Hindlimb muscle (tissue), 1 donor: ENCODE measurements around the gene SLC27A4. TPM values are rescaled to one million over a fixed set of nuclear protein-coding genes. Genes with fewer than 3 reads are reported as not detected.

ENCODE experiments used
- DNase-seq: peaks from one replicate; pipeline ENCODE4 v3.0.0-alpha.2; 2013
- polyA plus RNA-seq: library from polyadenylated mRNA; unstranded; fragments of 120-200 nt; gene quantifications from one replicate; pipeline ENCODE4 v1.2.1, GENCODE V29; 2013; ENCODE audit not compliant: insufficient read length

Gene SLC27A4
- polyA plus RNA-seq, 1 donor, result 14.6 TPM

DNA sequence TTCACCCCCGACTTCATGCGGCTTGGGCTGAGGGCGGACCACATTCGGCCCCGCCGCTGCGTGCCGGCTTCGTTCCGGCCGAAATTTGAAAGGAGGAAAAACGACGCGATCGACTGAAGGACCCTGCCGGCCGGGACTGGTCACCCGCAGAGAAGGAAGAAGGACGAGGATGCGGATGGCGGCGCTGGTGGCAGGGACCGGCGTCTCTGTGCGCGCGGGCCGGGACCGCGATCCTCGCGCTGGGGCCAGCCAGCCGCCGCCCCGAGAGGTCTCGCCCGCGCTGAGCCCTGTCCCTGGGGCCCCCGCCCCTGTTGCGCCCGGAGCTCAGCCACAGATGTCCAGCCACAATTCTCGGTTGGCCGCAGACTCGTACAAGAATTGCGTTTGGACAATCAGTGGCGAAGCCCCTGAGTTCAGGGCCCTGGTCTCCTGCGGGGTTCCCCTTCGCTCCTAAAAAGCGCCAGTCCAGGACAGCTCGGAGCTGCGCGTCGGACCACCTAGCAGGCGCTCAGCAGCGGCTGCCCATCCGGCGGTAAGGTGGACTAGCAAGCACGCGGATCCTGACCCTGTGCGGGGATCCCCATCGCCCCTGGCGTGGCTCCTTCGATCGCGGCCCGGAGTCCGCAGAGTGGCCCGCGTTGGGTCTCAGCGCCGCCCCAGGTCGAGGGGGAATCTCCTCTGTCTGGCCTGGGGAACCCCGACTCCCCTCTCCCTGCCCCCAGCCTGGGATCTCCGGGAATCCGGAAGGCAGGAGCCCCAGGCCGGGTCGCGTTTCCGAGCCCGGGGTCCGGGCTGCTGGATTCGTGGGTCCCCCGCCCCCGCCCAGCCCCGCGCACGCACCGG is 52.2 kb downstream of the SLC27A4 start:
- DNase-seq, result no peak

DNA sequence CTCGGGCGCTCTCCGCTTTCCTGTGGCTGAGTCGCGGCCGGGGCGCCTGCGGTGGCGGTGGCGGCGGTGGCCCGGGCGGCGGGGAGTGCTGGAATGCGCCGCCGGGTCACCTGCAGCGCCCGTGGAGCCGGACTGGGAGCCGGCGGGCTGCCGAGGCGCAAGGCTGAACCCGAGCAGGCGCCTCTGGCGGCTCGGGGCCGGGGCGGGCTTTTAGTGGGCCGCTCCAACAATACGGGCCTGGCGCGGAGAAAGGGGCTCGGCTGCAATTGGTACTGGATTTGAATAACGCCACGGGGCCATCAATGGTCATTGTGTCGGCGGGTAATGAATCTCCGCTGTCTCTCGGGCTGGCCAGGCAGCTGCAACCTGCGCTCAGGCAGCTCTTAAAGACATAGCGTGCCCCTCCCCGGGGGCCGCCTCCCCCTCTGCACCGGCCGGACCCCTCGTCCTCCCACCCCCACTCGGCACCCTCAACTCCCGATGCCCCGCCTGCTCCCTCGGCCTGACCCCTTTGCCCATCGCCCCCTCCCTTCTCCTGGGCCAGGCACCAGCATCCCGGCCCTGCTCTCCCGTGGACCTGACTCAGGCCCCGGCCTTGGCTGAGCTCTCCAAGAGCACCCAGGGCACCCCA is 52.9 kb downstream of the SLC27A4 start:
- DNase-seq, result no peak

DNA sequence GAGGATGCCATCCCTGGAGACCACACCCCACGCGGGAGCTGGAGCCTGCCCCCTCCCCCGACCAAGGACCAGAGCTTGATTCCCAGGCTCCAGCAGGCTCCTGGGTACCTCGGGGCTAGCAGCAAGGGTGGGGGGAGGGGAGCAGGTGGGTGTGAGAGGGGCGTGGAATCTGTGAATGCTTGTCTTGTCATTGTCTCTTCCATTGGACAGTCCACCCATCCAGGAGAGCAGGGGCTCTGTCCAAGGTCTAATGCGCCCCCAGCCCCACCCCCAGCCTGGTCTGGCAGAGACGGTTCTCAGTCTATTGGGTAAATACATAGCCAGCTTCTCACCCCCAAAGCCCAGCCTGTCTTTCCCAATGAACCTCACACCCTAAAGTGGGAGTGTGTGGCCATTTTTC is 53.6 kb downstream of the SLC27A4 start:
- DNase-seq, result no peak

DNA sequence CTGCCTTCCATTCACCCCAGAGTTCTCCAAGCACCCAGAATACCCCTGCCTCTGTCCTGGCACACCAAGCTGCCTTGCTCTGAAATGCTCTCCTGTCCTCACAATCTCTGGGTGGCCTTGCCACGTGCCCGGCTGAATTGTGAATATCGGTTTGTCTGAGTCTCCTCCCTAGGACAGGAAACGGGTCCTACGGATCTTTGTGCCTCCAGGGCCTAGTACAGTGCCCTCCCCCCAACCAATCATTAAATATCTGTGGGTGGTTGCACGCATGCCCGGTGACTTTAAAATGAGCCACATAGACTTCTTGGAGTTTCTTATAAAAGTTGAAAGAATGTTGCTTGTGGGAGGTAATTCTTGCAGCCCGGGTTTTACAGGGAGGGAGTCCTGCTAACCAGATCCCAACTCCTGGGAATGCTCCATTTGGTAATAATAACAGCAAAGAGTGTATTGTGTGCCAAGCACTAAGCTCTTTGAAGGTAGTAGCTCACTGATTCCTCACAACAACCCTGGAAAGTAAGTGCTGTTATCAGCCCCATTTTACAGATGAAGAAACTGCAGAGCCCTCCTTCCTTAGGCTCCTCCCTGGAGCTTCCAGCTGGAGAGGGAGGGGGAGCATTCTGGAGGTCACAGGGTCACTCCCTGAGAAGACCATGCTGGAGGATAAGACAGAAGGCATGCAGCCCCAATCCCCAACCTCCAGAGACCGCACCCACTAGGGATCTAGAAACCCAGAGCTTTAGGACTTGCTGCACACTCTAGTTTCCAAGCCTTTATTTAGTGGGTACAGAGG is 54.2 kb downstream of the SLC27A4 start:
- no peak for DNase-seq

DNA sequence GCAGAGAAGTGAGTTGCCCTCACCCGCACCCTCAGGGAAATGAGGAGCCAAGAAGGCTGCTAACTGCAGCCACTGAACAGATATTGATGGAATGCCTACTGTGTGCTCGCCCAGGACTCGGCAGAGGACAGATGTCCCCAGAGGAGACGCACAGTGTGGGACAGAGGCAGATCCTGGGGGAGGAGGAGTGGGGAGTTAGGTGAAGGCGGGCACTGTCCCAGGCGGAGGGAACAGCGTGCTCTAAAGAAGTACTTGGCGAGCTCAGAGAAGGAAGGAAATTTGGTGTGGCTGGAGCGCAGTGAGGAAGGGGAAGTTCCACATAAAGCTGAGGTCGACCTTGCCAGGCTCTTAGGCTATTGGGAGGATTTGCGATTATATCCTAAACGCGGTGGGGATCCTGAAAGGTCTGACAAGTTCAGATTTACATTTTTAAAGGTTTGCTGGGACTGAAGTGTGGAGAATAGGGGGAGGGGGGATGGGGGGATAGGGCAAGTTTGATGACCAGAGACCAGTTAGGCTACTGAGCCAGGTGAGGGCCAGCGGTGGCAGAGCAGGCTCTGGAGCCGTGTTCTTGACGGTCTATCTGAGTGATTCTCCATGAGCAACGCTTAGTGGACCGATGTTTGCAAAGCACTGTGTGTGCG is 56.8 kb downstream of the SLC27A4 start:
- no peak for DNase-seq

DNA sequence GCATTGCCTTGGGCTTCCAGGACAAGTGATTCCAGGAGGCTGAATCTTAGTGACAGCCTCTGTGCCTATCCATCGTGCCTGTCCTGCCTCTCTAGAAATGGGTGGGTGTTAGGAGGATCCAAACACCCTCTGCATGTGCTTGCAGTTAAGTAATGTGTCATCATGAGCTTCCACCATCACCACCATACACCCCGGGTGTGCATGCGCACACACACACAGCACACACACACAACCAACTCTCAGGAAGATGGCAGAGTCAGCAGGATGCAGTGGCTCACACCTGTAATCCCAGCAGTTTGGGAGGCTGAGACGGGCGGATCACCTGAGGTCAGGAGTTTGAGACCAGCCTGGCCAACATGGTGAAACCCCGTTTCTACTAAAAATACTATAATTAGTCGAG is 57.5 kb downstream of the SLC27A4 start:
- no peak for DNase-seq

DNA sequence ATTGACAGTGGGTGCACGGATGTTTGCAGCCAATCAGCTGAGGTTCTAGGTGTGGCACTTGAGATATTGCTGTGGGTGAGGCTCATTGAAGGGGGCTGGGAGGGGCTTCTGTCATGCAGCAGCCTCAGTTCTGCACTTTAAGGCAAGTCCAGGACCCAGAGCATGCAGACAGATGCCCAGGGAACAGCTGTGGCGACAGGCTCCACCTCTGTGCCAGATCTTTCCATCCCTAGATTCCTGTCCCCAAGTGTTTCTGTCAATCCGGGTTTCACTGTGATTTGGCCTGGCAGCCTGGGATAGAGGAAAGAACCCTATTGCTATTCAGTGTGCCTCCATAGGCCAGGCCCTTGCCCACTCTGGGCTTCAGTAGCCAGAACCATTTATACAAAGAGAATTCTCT is 59.5 kb downstream of the SLC27A4 start:
- no peak for DNase-seq

DNA sequence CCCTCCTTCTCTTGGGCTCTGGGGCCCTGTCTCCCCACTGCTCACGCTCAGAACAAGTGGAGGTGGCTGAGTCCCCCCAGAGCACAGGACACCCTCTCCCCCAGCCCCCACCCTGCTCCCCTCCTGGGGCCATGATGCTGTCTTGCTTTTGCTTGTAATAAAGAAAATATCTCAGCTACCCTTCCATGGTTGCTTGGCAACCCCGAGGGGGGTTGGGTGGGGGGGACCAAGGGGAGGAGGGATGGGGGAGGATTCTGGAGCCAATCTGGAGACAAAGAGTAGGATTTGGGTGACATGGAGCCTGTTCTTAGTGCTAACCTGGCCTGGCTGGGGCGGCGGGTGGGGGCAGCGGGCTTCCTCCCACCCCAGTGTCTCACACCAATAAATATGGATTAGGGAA is 64.2 kb downstream of the SLC27A4 start:
- DNase-seq, result no peak

DNA sequence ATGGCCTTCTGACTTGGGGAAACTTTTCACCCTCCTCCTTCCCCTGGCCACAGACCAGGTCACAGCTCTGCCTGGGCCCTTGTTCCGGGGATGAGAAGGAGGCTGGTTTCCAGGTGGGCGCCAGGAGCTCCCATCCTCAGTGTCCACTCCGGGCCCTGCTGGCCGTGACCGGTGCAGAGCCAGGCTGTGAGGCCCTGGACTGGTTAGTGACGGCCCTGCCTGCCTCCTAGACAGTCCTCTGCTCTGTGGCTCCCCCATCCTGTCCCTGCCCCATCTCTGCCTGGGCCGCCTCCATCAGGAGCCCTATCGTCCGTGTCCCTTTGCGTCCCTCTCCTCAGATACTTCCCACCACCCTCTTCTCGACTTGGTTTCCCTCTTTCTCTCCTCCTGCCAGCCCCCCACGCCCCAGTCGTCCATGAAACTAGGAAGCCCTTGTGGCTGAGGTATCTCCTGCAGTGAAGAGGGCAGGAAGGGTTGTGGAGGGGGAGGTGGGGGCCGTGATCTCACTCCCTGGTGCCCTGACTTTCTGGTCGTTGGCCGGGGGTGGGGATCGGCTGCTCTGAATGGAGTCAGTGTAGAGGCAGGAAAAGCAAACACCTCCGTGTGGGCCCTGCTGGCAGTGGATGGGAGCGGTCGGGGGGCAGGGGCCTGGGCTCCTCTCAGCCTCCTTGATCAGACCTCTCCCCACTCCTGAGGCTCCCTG is 64.9 kb downstream of the SLC27A4 start:
- DNase-seq, result no peak

DNA sequence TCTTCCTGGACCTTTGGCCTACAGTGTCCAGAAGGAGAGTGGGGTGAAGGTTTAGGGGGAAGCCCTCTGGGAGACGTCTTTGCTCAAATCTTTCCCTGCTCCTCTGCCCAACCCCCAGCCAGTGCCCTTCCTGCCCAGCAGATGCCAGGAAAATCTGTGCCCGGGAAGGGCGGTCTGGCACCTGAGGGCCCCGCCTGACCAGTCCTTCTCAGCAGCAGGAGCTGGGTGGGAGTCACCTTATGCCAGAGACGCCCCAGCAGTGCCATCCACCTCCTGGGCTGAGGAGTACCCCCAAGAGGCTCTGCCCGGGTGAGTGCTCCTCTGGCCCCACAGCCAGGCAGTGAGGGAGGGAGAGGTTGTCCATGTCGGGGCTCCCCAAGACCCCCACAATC is 65.4 kb downstream of the SLC27A4 start:
- DNase-seq, result no peak

DNA sequence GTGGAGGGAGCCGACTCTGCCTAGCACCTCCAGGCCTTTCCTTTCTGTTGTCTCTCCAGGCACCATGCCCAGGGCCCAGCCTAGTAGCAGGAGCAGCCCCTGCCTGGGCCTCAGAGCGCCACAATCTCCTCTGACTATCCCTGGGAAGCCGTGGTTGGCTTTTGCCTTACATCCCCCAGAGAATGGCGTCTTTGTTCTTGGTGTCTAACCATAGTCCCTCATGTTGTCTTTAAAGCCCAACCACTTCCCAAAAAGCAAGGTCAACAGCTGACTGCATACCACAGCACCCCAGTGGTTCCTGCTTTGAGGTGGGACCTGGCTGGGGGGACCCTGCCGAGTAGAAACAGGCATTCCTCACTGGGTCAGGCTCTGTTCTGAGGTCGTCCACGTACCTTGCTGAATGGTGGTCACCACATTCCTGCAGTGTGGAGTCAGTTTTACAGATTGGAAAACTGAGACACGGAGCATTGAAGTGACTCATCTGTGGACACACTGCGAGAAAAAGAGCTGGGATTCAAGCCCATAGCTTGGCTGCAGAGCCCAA is 66.6 kb downstream of the SLC27A4 start:
- DNase-seq, result no peak

DNA sequence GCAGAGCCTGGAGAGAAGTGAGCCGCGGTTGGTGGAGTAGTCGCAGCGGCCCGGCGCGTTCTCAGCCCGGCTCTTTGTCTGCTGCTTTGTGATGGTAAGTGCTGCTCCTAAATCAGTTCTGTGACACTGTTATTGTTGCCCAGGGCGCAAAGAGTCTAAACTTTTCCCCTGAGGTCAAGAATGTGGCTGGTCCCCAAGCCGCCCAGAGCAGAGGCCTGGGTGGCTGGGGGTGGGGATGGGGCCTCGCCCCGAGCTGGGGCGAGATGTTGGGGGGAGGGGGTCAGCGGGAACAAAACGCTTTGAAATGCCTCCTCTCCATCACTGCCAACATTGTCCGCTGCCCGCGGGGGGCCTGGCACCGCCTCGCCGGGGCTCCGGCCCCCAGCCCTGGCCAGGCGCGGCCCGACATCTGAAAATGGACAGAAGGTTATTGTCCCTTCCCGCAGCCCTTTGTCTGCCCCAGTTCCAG is 68.7 kb downstream of the SLC27A4 start:
- no peak for DNase-seq

DNA sequence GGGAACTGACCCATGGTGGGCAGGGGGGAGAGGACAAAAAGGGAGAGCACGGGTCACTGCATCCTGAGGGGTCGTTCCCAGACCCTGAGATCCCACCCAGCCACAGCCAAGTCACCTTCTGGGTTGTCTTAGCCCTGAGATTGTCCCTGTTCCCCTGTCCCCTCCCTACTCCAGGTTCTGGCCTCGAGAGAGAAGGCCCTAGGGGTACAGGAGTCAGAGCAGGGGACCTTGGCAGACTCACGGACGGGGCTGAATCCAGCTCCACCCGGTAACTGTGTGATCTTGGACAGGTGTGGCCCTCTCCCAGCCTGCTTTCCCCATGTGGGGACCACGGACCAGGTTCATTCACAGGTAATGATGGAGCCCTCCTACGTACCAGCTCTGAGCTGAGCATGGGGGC is 69.1 kb downstream of the SLC27A4 start:
- no peak for DNase-seq

DNA sequence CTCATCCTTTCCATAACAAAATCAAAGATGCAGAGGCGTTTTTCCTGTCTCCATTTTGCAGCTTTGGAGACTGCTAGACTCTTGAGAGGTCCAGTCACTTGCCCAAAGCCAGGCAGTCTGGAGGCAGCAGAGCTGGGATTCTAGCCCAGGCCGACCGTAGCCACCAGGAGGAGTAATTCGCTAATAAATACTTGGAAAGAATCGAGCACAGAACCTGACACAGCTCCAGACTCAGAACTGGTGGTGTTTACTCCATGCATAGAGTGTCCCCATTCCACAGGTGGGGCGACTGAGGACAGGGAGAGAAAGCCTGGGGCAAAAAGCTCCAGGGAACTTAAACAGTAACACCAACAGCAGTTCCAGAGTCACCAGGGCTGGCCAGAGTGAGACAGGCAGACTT is 69.7 kb downstream of the SLC27A4 start:
- peak; percentile 55 for DNase-seq

Other genes with a start within 250 kb of the SLC27A4 start
- 38.8 TPM for gene PTGES2, start 212.8 kb upstream of the SLC27A4 start, polyA plus RNA-seq
- gene LCN2, start 191.1 kb upstream of the SLC27A4 start, polyA plus RNA-seq, result 1.1 TPM
- gene BBLN, start 180.3 kb upstream of the SLC27A4 start, polyA plus RNA-seq, result 34.3 TPM
- gene CIZ1, start 149.0 kb upstream of the SLC27A4 start, polyA plus RNA-seq, result 120 TPM
- gene DNM1, start 137.1 kb upstream of the SLC27A4 start, polyA plus RNA-seq, result 51.3 TPM
- gene GOLGA2, start 64.5 kb upstream of the SLC27A4 start, polyA plus RNA-seq, result 89.4 TPM
- gene SWI5, start 64.3 kb upstream of the SLC27A4 start, polyA plus RNA-seq, result 21.8 TPM
- gene TRUB2, start 18.1 kb upstream of the SLC27A4 start, polyA plus RNA-seq, result 23.5 TPM
- gene COQ4, start 17.7 kb upstream of the SLC27A4 start, polyA plus RNA-seq, result 34.8 TPM
- 70.0 TPM for gene URM1, start 30.8 kb downstream of the SLC27A4 start, polyA plus RNA-seq
- gene CERCAM, start 80.3 kb downstream of the SLC27A4 start, polyA plus RNA-seq, result 114 TPM
- gene ODF2, start 115.5 kb downstream of the SLC27A4 start, polyA plus RNA-seq, result 23.6 TPM
- 20.7 TPM for gene GLE1, start 164.2 kb downstream of the SLC27A4 start, polyA plus RNA-seq
- 331 TPM for gene SPTAN1, start 212.1 kb downstream of the SLC27A4 start, polyA plus RNA-seq